Measurements from ENCODE around the gene CD2AP.

- TF ChIP-seq CTCF (IDR thresholded peaks at IDR 0.05; ENCODE audit: poor library complexity) (no peak), EZH2 (IDR thresholded peaks at IDR 0.05; ENCODE audit: borderline replicate concordance) (no peak), EZH2phosphoT487 (IDR thresholded peaks at IDR 0.05; ENCODE audit: low read depth, severe bottlenecking, unreplicated experiment) (no peak)
These were observed 12.4 kb downstream of the CD2AP start for GRCh38 chr6:47489995-47490394.
